GM12872 (cell line): ENCODE data around the gene LRRC28.

Experiments
- CTCF ChIP-seq: IDR thresholded peaks from 3 replicates; pipeline ENCODE4 v1.5.1; 2011; ENCODE audit warnings: low read depth, mild to moderate bottlenecking, low read length, moderate library complexity; ENCODE audit not compliant: insufficient read depth

LRRC28 gene

GRCh38 chr15:99438224-99438585, 186.9 kb downstream of the LRRC28 start:
- no peak for TF ChIP-seq CTCF

- TF ChIP-seq CTCF = no peak
Observed at GRCh38 chr15:99438691-99439523, 187.6 kb downstream of the LRRC28 start.

GRCh38 chr15:99439524-99439835, 188.2 kb downstream of the LRRC28 start:
- TF ChIP-seq CTCF = no peak

GRCh38 chr15:99440029-99440428, 188.7 kb downstream of the LRRC28 start:
- no peak for TF ChIP-seq CTCF
